NCI-H128 (cell line): ENCODE measurements around the gene DSCAML1.

Experiments
- DNase-seq: peaks from one replicate; lab custom pipeline; 2025; ENCODE audit not compliant: unreplicated experiment; lab: John Stamatoyannopoulos, UW

The DSCAML1 gene

GRCh38 chr11:117560780-117561530, 236.1 kb downstream of the DSCAML1 start:
- DNase-seq = no peak

- DNase-seq = no peak
Measured at GRCh38 chr11:117559698-117560097, 237.3 kb downstream of the DSCAML1 start.

- no peak for DNase-seq
Measured at GRCh38 chr11:117557361-117557760, 239.7 kb downstream of the DSCAML1 start.

DNA sequence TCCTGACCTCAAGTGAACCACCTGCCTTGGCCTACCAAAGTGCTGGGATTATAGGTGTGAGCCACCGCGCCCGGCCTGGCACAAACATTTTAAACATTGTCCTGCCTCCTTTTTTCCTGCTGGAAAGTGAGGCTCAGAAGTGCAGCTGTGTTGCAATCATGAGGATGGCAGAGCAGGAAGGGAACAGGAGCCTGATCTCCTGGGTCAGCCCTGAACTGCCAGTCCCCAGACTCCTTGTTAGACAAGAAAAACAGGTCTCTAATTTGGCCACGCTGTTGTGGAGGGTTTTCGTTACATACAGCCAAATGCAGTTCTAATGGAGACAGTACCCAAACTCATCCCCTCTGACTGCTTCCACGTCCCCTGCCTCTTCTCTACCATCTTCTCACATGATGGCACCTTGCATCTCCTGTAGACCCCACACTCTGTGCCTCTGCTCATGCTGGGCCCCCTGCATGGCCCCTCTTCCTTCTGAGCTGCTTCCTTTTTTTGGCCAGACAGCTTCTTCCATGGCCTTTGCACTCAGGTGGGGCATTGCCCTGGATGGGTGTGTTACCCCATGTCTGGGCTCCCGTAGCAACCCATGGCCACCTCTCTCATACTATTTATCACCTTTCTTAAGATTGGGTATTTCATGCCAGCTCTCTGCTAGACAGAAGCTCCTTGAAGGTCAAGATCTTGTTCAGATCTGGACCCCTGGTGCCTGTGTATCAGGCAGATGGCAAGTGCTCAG, 242.2 kb downstream of the DSCAML1 start:
- DNase-seq = no peak

- DNase-seq = no peak
Measured at GRCh38 chr11:117552626-117553025, 244.4 kb downstream of the DSCAML1 start.

DNA sequence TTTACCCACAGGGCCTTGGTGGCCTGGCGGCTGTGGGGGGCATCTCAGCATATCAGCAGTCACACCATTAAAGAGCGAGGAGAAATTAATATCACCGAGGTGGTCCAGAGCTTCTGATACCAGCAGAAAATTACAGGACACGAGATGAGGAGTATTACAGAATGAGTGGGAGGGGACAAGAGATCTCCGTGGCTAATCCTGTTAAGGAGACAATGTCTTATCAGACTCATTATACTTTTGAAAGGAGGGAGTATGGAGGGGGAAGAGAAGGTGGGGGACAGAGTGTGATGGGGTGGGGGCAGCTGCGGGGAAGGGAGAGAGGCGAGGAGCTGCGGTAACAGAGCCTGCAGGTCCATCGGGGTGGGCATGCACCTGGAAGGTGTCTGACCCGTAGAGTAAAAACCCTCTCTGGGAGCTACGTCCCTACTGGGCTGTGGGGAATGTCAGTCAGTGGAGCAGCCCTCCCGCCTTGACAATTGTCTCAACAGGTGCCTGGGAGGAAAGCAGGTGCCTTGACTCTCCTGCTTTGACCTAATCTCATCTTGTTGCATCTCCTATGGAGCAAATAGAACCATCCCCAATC, 245.2 kb downstream of the DSCAML1 start:
- DNase-seq = no peak

DNA sequence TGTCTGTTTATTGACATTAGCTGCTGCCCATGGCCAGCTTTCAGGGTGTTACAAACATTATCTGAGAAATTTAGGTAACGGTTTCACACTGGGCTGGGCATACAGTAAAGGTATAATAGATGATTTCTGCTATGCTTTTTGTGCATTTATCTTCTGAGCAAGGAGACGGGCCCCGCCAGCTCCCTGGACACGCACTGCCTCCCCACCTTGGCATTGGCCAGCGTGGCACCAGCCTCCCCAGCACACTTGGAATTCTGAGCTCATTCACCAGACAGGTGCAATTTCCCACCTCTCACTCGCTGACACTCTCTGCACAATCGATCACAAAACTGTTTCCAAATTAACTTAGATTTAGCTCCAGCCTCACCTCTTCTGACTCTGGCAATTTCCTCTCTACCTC, 246.6 kb downstream of the DSCAML1 start:
- DNase-seq = no peak

- no peak for DNase-seq
Measured at GRCh38 chr11:117549417-117549816, 247.6 kb downstream of the DSCAML1 start.

DNA sequence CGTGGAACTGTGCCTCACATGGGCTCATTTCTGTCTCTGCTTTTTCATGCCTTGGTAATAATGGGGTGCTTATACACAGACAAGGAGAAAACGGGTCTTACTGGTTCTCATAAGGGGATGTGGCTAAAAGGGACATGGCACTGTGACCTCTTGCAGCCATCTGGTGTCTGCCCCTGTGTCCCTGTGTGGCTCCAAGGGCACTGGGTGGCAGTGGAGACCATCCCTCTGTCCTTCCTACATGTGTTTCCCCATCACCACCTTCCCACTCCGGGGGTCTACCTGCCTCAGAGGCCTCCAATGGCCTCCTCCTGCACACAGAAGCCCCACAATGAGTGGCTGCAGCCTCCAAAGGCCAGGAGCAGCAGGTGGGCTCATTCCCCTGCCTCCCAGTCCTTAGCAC, 248.1 kb downstream of the DSCAML1 start:
- DNase-seq = no peak

GRCh38 chr11:117547946-117548345, 249.1 kb downstream of the DSCAML1 start:
- DNase-seq = no peak

GRCh38 chr11:117547195-117547850, 249.7 kb downstream of the DSCAML1 start:
- no peak for DNase-seq

DNA sequence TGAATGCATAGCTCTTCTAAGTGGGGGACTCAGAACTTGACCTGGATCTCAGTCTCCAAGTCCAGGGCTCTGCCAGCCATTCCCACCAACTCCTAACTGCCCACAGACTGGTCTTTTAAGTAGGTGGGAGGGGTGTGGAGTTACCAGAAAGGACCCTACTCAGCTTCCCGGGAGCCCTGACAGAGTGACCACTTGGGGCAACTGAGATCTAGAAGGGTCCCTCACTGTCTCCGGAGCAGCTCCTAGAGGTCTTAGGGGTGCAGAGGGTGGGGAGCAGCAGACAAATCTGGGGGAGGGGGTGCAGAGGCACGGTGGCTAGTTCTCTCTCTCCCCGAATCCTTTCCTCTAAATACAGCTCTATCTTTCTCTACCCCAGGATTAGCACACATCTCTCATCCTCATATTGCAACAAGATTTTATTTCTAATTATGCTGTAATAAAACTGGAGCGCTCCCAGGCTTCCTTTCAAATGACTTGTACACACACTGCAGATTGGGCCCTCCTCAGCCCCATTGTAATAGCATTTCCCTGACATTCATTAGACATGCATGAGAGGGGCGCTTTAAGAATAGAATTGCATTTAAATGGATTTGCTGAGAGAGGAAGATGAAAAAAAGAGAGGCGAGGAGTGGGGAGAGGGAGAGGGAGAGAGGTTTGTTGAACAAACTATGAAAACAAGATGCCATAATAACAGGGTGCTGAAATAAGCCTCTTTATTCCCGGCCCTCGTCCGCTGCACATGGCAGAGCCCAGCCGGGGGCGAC, 250.4 kb downstream of the DSCAML1 start:
- DNase-seq = peak; percentile 42

- DNase-seq = no peak
Measured at GRCh38 chr11:117545706-117546105, 251.3 kb downstream of the DSCAML1 start.

DNA sequence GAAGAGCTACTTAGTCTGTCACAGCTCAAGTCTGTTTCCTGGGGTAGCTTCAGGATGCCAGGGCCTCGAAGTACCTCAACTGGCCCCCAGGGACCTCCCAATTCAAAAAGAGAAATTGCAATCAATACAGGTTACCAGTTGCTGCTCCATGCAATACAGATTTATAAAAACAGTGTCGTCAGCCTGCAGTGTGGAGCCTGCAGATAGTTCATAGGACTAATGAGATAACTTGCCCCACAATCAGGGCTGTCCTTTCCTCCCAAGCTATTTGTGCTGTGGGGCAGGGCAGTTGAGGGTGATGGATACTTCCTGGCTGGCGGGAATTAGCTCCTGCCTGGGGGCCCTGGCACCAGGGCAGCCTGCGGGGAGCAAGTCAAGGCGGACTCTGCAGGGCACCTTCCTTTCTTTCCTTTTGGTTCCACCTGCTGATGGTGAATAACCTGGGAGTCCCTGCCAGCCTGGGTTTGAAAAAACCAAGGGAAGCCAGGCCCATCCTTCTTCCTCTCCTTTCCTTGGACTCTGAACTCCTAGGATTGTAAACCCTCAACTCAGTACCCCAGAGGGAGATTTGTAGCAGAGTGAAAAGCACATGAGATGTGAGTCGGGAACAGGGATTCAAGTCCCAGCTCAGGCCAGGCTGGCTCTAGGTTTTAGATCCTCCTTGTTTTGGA, 252.8 kb downstream of the DSCAML1 start:
- no peak for DNase-seq

DNA sequence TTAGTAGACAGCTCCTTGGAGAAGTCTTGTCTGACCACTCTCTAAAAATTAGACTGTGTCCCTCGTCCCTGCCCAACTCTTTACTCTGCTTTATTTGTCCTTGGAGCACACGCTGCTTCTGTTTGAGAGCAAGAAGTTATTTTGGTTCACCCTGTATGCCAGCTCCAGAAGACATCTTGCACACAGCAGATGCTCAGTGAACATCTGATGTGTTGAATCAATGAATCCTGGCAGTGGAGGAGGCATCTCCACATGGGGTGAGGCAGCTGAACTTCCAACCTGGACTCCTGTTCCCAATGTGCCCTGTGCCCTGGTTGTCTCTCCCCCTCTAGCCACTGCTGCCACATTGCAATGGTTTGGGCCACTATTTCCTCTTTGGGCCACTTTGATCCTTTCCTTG, 255.8 kb downstream of the DSCAML1 start:
- DNase-seq = no peak

DNA sequence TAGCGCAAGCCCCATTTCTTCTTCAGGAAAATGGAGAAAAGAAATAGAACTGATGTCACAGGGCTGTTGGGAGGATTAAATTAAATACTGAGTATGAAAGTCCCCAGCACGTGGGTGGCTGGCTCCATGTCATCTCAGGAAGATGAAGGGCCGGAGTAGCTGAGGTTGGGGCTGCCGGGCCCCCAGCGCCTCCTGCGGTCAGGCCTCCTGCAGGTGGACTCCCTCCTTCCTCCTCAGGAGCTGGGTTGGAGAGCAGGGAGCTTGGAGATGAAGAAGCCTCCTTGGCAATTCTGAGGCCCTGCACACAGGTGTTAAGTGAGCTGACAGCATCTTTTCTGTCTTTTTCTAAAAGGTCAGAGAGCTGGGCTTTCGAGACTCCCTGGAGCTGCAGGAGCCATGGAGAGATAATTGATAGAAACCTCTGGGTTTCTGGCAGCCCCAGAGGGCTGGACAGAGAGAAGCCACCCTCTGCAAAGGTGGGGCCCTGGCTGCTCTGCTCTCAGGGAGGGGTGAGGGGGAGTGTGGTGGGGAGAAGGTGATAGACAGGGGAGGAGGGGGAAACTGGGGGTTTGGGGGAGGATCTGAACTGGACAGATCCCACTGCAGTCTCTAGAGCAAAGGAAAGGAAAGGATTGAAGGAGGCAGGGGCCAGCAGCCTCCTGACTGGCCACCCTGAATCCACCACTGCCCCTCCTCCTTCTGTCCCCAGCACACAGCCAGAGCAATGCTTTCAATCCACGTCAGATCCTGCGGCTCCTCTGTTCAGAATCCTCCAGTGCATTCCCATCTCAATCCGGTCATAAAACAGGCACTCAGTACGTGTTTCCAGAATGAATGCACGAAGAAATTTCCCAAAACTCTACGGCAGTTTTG, 258.5 kb downstream of the DSCAML1 start:
- DNase-seq = no peak

DNA sequence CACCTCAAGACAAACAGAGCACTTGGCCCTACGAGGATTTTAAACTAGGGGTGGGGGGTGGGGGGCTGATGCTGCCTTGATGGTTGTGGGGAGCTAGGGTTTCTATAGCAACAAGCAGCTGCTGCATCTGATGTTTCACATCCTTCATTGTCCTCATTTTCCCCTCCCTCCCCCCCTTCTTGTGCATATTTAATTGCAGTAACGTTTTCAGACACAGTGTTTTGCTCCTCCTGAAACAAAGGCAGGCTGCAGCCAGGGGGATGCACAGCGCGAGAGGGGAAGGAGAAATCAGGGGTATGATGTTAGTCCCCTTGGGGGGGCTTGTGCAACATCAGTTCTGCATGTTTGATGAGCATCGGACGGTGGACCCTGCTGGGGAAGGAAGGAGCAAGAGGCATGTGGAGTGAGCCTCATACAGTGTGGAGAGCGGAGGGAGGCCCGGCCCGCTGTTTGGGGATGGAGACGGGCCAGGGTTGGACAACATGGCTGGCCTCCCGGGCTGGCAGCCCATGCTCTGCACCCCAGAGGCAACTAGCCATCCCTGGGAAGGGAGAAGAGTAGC, 261.1 kb downstream of the DSCAML1 start:
- no peak for DNase-seq

GRCh38 chr11:117535201-117535849, 261.7 kb downstream of the DSCAML1 start:
- DNase-seq = no peak

- DNase-seq = no peak
Measured at GRCh38 chr11:117532568-117532967, 264.4 kb downstream of the DSCAML1 start.
